Sigmoid colon (tissue), 7 donors: Measurements from ENCODE around the gene AMHR2. TPM values are rescaled to one million over a fixed set of nuclear protein-coding genes. Genes with fewer than 3 reads are reported as not detected.

Source experiments
- DNase-seq: peaks from one replicate; pipeline ENCODE4 v3.0.0-alpha.2; 2019
- H3K27ac ChIP-seq, 4 donors: fragments of 200-600 bp; sonication (generic); one replicate each; pipeline ENCODE4 v1.5.1; 2016 to 2019; ENCODE audit warnings: mild to moderate bottlenecking in 1 of 4
- H3K27me3 ChIP-seq, 3 donors: fragments of 200-600 bp; sonication (generic); one replicate each; pipeline ENCODE4 v1.5.1; 2019; ENCODE audit warnings: mild to moderate bottlenecking in 1 of 3
- H3K36me3 ChIP-seq, 4 donors: fragments of 200-600 bp; sonication (generic); one replicate each; pipeline ENCODE4 v1.5.1; 2016 to 2019
- H3K4me1 ChIP-seq, 4 donors: fragments of 200-600 bp; sonication (generic); one replicate each; pipeline ENCODE4 v1.5.1; 2017 to 2019
- H3K4me3 ChIP-seq, 4 donors: fragments of 200-600 bp; sonication (generic); one replicate each; pipeline ENCODE4 v1.5.1; 2017 to 2019; ENCODE audit warnings: mild to moderate bottlenecking in 2 of 4, moderate library complexity in 1 of 4
- H3K9me3 ChIP-seq, 4 donors: fragments of 200-600 bp in 3 of 4; sonication (generic) in 3 of 4; one replicate each; pipeline versions ENCODE4 v1.5.1 to v1.6.1; 2013 to 2019
- EP300 ChIP-seq, 4 donors: sonication (generic); formaldehyde crosslinking; IDR thresholded peaks; one replicate each; pipeline ENCODE4 v1.6.1; 2017; ENCODE audit warnings: antibody characterized with exemption in 4 of 4
- POLR2A ChIP-seq, 2 donors: fragments of 450-650 bp; IDR thresholded peaks; one replicate each; pipeline ENCODE4 v1.6.1; 2016; ENCODE audit warnings: antibody characterized with exemption in 2 of 2, mild to moderate bottlenecking in 2 of 2, moderate library complexity in 2 of 2
- POLR2AphosphoS5 ChIP-seq, 4 donors: sonication (generic); formaldehyde crosslinking; IDR thresholded peaks; one replicate each; pipeline ENCODE4 v1.6.1; 2017; ENCODE audit warnings: antibody characterized with exemption in 4 of 4
- WGBS, 2 donors: extraction: QIAGEN DNeasy Blood & Tissue Kit; methylation state at CpG; one replicate each; pipeline ENCODE4 v1.1.7; 2013; 5-methylcytosine and 5-hydroxymethylcytosine counted together
- intact Hi-C: fragments of 100-400 bp; cut with DNase I; formaldehyde crosslinking; loops from one replicate; pipeline ENCODE4 v1.15.1; 2023
- polyA plus RNA-seq, 3 donors: library from polyadenylated mRNA; stranded (reverse); fragments of 200-250 nt; gene quantifications; one replicate each; pipeline ENCODE4 v1.2.3, GENCODE V29; 2013
- total RNA-seq, 4 donors: library from RNA; depleted of rRNA; stranded (reverse); fragments of >200 nt; gene quantifications; one replicate each; pipeline ENCODE4 v1.1.0, GENCODE V29; 2016
- TF ChIP-seq, protein P1 (sequence below), 4 experiments: fragments of 450-650 bp in 3 of 4; fragments of 200-600 bp in 1 of 4; IDR thresholded peaks; one replicate each; pipeline ENCODE4 v1.5.1; 2016 to 2019; ENCODE audit warnings: antibody characterized with exemption in 4 of 4, mild to moderate bottlenecking in 3 of 4, moderate library complexity in 2 of 4
- donor health status: healthy with polysubstance abuse.
- donor health status: Bipolar disorder and iron deficiency.
- donor health status: healthy.

AMHR2 gene
- total and polyA plus RNA-seq, 7 donors = 0.60 TPM; not detected in 6

DNA sequence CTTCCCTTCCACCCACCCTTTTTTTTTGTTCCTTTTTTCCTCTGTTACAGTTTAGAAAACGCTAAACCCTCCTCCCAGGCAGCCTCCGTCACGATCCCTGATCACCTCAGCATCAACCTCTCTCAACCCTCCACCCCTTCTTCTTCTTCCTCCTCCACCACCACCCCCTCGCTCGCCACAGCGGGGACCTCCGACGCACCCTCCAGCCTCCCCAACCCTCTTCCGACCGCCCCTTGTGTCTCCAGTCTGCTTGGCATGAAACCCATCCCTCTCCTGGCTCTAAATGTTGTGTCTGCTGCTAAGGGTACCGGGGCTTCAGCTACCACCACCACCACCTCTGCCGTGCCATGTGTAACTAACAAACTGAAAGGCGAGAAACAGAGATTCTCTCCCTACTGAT lies 51.2 kb downstream of the AMHR2 start:
- Histone ChIP-seq H3K4me1 (peaks cover 0 to 43% (median 20%) of the 10 kb centered on the region in 4 donors), H3K27me3 (no peaks in the 10 kb centered on the region), H3K36me3 (peaks cover 61 to 100% (median 79%) of the 10 kb centered on the region in 4 donors), H3K4me3 (no peak overlapping the region), H3K27ac (peak overlapping the region in 1 of 4 donors; percentile 22), H3K9me3 (no peaks in the 10 kb centered on the region)
- 70 to 74% methylated on average over 13 of the region's 13 CpGs for WGBS, 2 donors
- DNase-seq = no peak
- intact Hi-C loops = no loop called here
- TF ChIP-seq POLR2A (IDR thresholded peaks at IDR 0.05) (no peak), POLR2AphosphoS5 (IDR thresholded peaks at IDR 0.05) (no peak), EP300 (IDR thresholded peaks at IDR 0.05) (no peak)
- TF ChIP-seq, protein P1, sequence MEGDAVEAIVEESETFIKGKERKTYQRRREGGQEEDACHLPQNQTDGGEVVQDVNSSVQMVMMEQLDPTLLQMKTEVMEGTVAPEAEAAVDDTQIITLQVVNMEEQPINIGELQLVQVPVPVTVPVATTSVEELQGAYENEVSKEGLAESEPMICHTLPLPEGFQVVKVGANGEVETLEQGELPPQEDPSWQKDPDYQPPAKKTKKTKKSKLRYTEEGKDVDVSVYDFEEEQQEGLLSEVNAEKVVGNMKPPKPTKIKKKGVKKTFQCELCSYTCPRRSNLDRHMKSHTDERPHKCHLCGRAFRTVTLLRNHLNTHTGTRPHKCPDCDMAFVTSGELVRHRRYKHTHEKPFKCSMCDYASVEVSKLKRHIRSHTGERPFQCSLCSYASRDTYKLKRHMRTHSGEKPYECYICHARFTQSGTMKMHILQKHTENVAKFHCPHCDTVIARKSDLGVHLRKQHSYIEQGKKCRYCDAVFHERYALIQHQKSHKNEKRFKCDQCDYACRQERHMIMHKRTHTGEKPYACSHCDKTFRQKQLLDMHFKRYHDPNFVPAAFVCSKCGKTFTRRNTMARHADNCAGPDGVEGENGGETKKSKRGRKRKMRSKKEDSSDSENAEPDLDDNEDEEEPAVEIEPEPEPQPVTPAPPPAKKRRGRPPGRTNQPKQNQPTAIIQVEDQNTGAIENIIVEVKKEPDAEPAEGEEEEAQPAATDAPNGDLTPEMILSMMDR (IDR thresholded peaks at IDR 0.05) = no peak

GRCh38 chr12:53476769-53477209 lies 53.1 kb downstream of the AMHR2 start:
- Histone ChIP-seq H3K27ac (peak overlapping the region in 3 of 4 donors; percentile 6 to 29 (median 27)), H3K27me3 (no peaks in the 10 kb centered on the region), H3K36me3 (peaks cover 55 to 100% (median 75%) of the 10 kb centered on the region in 4 donors), H3K4me3 (no peak overlapping the region), H3K9me3 (no peaks in the 10 kb centered on the region), H3K4me1 (peaks cover 0 to 43% (median 20%) of the 10 kb centered on the region in 4 donors)
- WGBS, 2 donors = 69 to 71% methylated on average over 2 of the region's 2 CpGs
- no peak for DNase-seq
- TF ChIP-seq POLR2AphosphoS5 (IDR thresholded peaks at IDR 0.05) (no peak), EP300 (IDR thresholded peaks at IDR 0.05) (no peak), POLR2A (IDR thresholded peaks at IDR 0.05) (no peak)
- TF ChIP-seq, protein P1 (IDR thresholded peaks at IDR 0.05) = no peak
- intact Hi-C loops = no loop called here

- no peaks in the 10 kb centered on the region for H3K27me3 ChIP-seq
- TF ChIP-seq EP300 (IDR thresholded peaks at IDR 0.05) (no peak), POLR2A (IDR thresholded peaks at IDR 0.05) (no peak), POLR2AphosphoS5 (IDR thresholded peaks at IDR 0.05) (no peak)
- TF ChIP-seq, protein P1 (IDR thresholded peaks at IDR 0.05) = no peak
Observed at GRCh38 chr12:53478865-53479264, 55.2 kb downstream of the AMHR2 start.

GRCh38 chr12:53479331-53479730 lies 55.7 kb downstream of the AMHR2 start:
- Histone ChIP-seq H3K9me3 (no peaks in the 10 kb centered on the region), H3K4me3 (no peak overlapping the region), H3K4me1 (peaks cover 0 to 26% (median 11%) of the 10 kb centered on the region in 4 donors), H3K36me3 (peaks cover 41 to 100% (median 68%) of the 10 kb centered on the region in 4 donors), H3K27ac (peak overlapping the region in 2 of 4 donors; percentile 10 to 13), H3K27me3 (no peaks in the 10 kb centered on the region)
- TF ChIP-seq EP300 (IDR thresholded peaks at IDR 0.05) (no peak), POLR2A (IDR thresholded peaks at IDR 0.05) (no peak), POLR2AphosphoS5 (IDR thresholded peaks at IDR 0.05) (no peak)
- TF ChIP-seq, protein P1 (IDR thresholded peaks at IDR 0.05) = no peak
- intact Hi-C loops = no loop called here
- peak; percentile 39 for DNase-seq
- 84 to 85% methylated on average over 5 of the region's 5 CpGs for WGBS, 2 donors

More at GRCh38 chr12:53478865-53479264, 55.2 kb downstream of the AMHR2 start:
- peak; percentile 18 for DNase-seq
- Histone ChIP-seq H3K27ac (peak overlapping the region in 3 of 4 donors; percentile 10 to 25 (median 13)), H3K36me3 (peaks cover 46 to 100% (median 72%) of the 10 kb centered on the region in 4 donors), H3K4me1 (peaks cover 0 to 30% (median 13%) of the 10 kb centered on the region in 4 donors), H3K4me3 (no peak overlapping the region), H3K9me3 (no peaks in the 10 kb centered on the region)
- intact Hi-C loops = no loop called here
- WGBS, 2 donors = 43 to 67% methylated on average over 1 of the region's 1 CpG
